GM10266 (cell line): Measurements from ENCODE around the gene GPX4.

ENCODE experiments used
- DNase-seq: peaks from one replicate; pipeline ENCODE4 v3.0.0; 2012; ENCODE audit errors: extremely low spot score
- CTCF ChIP-seq: IDR thresholded peaks from 2 replicates; pipeline ENCODE4 v1.5.1; 2012; ENCODE audit warnings: mild to moderate bottlenecking, low read depth; ENCODE audit not compliant: control insufficient read depth, insufficient read depth; ENCODE audit errors: missing control alignments

GPX4 gene

DNA sequence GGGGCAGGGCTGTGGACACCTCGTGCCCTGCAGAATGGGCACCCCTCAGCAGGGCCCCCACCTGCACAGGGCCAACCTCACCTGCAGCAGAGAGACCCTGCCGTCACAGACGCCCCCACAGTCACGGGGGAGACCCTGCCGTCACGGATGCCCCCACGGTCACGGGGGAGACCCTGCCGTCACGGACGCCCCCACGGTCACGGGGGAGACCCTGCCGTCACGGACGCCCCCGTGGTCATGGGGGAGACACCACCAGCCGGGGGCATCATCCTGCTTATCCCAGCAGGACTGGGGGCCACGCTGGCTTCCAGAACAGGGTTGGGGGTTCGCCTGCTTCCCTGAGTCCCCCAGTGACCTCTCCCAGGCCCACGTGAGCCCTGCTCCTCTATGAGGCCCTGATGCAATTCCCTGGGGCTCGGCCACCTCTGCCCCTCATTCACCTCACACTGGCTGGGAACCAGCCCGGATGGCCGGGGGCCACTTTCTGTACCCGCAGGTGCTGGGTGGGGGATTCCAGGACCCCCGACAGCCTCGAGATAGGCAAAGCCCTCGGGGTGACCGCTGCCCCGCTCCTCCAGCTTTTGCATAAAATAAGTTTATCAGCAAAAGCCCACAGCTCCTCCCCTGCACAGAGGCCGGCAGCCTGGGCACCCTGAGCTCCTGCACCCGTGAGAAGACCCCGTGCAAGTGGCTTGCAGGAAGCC is 46.7 kb downstream of the GPX4 start:
- DNase-seq, result no peak
- no peak for TF ChIP-seq CTCF

DNA sequence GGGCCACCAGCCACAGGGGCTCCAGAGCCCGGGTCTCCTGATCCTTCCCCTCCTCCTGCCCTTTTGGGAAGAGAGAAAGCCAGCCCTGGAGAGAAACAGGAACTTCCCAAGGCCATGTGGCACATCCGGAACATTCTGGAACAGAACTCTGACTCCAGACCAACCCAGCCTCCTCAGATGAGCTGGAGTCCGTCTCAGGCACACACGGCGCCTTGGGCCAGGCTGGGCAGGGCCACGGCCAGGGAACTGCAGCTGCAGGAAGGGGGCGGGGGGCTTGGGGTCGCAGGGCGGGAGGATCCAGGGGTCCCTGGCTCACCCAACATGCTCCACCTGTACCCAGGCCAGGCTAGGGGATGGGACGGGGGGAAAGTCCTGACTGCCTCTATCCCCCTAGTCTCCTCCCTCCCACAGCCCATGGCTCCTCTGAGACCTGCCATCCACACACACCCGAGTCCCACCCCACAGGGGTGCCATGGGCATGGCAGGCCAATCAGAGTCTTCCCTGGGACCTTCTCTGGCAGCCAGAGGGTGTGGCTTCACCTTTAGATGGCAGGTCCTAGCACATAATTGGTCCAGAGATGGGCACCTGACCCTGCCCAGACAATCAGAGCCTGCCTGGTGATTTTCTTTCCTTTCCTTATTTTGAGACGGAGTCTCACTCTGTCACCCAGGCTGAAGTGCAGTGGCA is 47.4 kb downstream of the GPX4 start:
- no peak for DNase-seq
- no peak for TF ChIP-seq CTCF

DNA sequence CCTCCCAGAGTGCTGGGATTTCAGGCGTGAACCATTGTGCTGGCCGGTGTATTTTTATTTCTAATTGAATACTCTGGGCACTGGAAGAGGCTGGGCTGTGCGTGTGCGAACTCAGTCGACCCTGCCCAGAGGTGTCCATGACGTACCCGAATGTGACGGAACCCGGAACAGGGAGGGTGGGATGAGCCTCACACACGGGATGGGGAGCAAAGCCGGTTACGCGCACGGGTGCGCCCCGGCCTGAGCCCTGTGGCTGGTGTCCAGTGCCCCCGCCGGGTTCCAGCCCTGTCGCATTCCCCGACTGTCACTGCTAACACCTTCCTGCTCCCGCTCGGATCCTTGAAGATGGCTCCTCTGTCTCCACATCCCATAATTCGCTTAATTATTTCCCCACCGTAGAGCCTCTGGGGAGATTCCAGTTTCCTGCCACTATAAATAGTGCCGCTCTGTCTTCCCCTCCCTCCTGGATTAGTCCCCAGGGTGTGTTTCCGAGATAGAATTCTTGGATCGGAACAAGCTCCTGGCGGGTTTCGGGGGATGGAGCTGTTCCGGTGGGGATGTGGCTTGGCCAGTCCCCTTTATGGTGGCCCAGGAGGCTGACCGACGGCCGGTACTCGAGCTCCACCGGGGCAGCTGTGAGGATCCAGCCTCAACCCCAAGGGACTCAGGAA is 48.3 kb downstream of the GPX4 start:
- no peak for TF ChIP-seq CTCF
- no peak for DNase-seq

DNA sequence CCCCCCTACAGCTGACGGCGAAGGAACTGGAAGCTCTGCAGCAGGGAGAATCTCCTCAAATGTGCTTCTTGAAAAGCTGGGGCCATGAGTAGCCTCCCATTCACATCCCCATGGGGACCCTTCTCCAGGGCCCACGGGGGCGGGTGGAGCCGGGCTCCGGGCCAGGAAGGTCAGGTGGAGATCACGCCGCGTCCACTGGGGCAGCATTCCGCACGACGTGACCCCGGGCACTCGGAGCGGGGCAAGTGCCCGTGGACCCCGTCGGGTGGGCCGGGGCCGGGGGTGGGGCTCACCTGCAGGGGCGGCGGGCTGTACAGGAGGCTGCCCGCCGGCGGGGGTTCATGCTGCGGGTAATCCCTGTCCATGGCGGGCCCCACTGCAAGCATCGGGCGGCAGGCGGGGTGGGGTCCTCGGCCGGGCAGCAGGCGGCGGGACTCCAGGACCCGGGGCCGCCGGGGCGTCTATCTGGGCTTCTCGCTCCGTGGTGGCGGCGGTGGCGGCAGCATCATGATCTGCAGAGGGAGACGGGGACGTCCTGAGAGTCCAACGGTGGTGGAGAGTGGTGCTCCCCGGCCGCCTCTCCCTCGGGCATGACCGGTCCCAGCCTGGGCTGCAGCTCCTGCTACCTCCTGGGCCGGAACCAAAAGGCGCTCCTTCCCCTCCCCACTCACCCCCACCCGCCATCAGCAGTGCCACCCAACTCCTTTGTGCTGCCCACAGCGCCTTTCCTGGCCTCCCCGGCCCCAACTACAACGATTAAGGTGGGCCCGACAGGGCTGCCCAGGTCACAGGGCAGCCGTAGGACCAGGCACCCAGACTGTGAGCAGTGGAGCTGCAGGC is 50.3 kb downstream of the GPX4 start:
- DNase-seq, result no peak
- TF ChIP-seq CTCF, result no peak

DNA sequence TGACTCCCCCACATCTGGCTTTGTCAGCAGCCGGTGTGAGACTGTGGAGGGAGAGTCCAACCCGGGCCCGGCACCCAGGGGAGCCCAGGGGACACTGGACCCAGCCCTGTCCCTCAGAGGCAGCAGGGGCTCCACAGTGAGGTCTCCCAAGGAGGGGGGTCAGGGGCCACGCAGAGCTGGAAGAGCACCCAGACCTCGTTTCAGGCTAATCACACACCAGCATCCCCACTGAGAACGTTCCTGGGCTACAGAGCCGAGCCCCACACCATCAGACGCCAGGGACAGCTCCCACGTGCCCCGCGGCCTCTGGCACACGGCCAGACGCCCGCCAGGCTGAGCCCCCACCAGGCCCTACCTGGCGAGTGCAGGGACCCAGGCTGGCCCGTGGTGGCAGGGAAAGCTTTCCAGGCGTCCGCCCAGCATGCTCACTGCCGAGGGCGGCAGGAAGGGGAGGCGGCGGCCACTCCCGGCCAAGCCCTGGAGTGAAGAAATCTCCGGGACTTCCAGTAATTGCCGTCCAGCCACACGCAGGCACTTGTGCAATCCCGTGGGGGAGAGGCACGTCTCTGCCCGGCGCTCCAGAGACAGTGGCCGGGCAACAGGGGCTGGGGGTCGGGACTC is 51.0 kb downstream of the GPX4 start:
- DNase-seq, result no peak
- no peak for TF ChIP-seq CTCF

DNA sequence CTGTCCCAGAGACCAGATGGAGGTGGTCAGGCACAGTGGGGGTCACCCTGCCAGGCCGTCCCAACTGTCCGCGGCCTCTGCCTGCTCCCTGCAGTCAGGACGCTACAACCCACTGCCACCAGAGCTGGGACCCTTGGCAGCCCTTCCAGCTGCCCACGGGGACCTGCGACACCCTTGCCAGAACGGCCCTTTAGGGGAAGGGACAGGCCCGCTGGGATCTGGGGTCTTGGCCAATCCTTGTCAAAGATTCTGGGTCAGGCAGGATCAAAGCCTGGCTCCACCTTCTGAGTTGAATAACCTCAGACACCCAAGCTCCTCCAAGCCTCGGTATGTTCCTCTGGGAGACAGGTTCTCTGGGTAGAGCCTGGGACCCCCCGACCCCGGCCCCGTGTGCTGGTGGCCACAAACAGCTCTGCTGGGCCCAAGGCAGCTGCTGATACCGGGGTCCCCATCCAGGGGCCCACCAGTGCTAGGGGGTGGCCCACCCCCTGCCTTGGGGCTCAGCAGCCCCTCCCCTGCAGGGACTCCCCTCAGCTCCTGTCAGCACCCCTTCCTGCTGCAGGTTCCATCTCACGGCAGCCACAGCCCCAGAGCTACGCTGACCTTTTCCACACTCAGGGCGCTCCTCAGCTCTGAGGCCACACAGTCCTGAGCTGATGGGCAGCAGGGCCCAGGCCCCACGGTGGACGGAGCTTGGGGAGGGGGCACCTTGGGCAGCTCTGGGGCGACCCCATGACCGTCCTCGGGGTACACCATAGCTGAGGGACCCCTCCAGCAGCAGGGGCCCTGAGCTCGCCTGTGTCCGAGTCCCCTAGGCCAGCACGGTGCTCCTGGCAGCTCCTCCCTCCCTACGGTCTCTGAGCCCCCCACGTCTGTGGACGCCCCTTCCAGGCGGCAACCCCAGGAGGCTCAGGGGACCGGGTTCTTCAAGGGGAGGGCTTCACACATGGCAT is 51.8 kb downstream of the GPX4 start:
- DNase-seq, result no peak
- no peak for TF ChIP-seq CTCF
